GM23338 (cell line): ENCODE data around the gene PLEKHA8. TPM values are rescaled to one million over a fixed set of nuclear protein-coding genes. Genes with fewer than 3 reads are reported as not detected.

Experiments
- ATAC-seq: fragments of 200-7000 bp; cut with Tn5 transposase; 3 replicates; pipeline ENCODE4 v1.9.1; 2020
- DNase-seq: peaks from one replicate; pipeline ENCODE4 v3.0.0-alpha.2; 2015; ENCODE audit warnings: low spot score
- H2AFZ ChIP-seq: fragments of 200-600 bp; sonication (generic); 2 replicates; pipeline ENCODE4 v1.8.0; 2016; ENCODE audit warnings: antibody characterized with exemption, mild to moderate bottlenecking, moderate library complexity
- H3F3A ChIP-seq: fragments of 200-600 bp; sonication (generic); replicated peaks from 2 replicates; pipeline ENCODE4 v1.8.0; 2017; ENCODE audit warnings: antibody characterized with exemption, mixed run types, low read depth
- H3K27ac ChIP-seq: fragments of 200-600 bp; sonication (generic); 2 replicates; pipeline ENCODE4 v1.6.1; 2016; ENCODE audit warnings: low read depth
- H3K27me3 ChIP-seq: fragments of 200-600 bp; sonication (generic); 2 replicates; pipeline ENCODE4 v1.8.0; 2016; ENCODE audit warnings: mild to moderate bottlenecking, mixed run types, moderate library complexity; ENCODE audit not compliant: insufficient read depth
- H3K36me3 ChIP-seq: fragments of 200-600 bp; sonication (generic); 2 replicates; pipeline ENCODE4 v1.8.0; 2016; ENCODE audit warnings: mild to moderate bottlenecking; ENCODE audit not compliant: insufficient read depth
- H3K4me1 ChIP-seq: fragments of 200-600 bp; sonication (generic); 2 replicates; pipeline ENCODE4 v1.8.0; 2016; ENCODE audit warnings: mild to moderate bottlenecking, moderate library complexity; ENCODE audit not compliant: insufficient read depth
- H3K4me2 ChIP-seq: fragments of 200-600 bp; sonication (generic); 2 replicates; pipeline ENCODE4 v1.7.1; 2017; ENCODE audit warnings: mixed run types
- H3K4me3 ChIP-seq: fragments of 200-600 bp; sonication (generic); 2 replicates; pipeline ENCODE4 v1.6.1; 2016; ENCODE audit warnings: mixed run types
- H3K79me2 ChIP-seq: fragments of 200-600 bp; sonication (generic); replicated peaks from 2 replicates; pipeline ENCODE4 v1.8.0; 2017; ENCODE audit warnings: mild to moderate bottlenecking; ENCODE audit not compliant: insufficient read depth
- H3K9me2 ChIP-seq: fragments of 200-600 bp; sonication (generic); 2 replicates; pipeline ENCODE4 v1.8.0; 2017; ENCODE audit not compliant: insufficient read depth
- H4K20me1 ChIP-seq: fragments of 200-600 bp; sonication (generic); replicated peaks from 2 replicates; pipeline ENCODE4 v1.8.0; 2017; ENCODE audit warnings: mild to moderate bottlenecking; ENCODE audit not compliant: insufficient read depth
- H3K27ac Mint-ChIP-seq: 2 replicates; pipeline ENCODE4 v1.8.0; 2020; ENCODE audit warnings: inconsistent platforms, mild to moderate bottlenecking, moderate library complexity, mixed read lengths
- H3K27me3 Mint-ChIP-seq: 3 replicates; pipeline ENCODE4 v1.8.0; 2022; ENCODE audit warnings: low read depth, mild to moderate bottlenecking, moderate library complexity, mixed read lengths, inconsistent platforms; ENCODE audit not compliant: insufficient read depth, poor library complexity
- H3K36me3 Mint-ChIP-seq: 3 replicates; pipeline ENCODE4 v1.8.0; 2021; ENCODE audit warnings: low read depth, mild to moderate bottlenecking, inconsistent platforms, moderate library complexity, mixed read lengths
- H3K4me1 Mint-ChIP-seq: 3 replicates; pipeline ENCODE4 v1.8.0; 2020; ENCODE audit warnings: mild to moderate bottlenecking, inconsistent platforms, mixed read lengths
- H3K4me3 Mint-ChIP-seq: 3 replicates; pipeline ENCODE4 v1.8.0; 2021; ENCODE audit warnings: moderate library complexity, mild to moderate bottlenecking, inconsistent platforms, mixed read lengths
- H3K9me3 Mint-ChIP-seq: 3 replicates; pipeline ENCODE4 v1.8.0; 2020; ENCODE audit warnings: moderate library complexity, mild to moderate bottlenecking, inconsistent platforms, mixed read lengths
- CREB1 ChIP-seq: fragments of 250-450 bp; sonication (Bioruptor Pico); IDR thresholded peaks from 2 replicates; pipeline ENCODE4 v1.5.0; 2020; ENCODE audit warnings: low read depth, mild to moderate bottlenecking, moderate library complexity
- EZH2phosphoT487 ChIP-seq: fragments of 200-600 bp; sonication (generic); IDR thresholded peaks from one replicate; pipeline ENCODE4 v1.8.1; 2018; ENCODE audit warnings: antibody characterized with exemption; ENCODE audit not compliant: unreplicated experiment
- POLR2AphosphoS5 ChIP-seq: IDR thresholded peaks from 2 replicates; pipeline ENCODE4 v1.6.1; 2016; ENCODE audit warnings: antibody characterized with exemption, low read depth
- ZNF114 ChIP-seq: fragments of 250-450 bp; sonication (Bioruptor Pico); IDR thresholded peaks from 2 replicates; pipeline ENCODE4 v1.5.0; 2020; ENCODE audit warnings: mild to moderate bottlenecking, moderate library complexity
- long read RNA-seq: library from polyadenylated mRNA; unstranded; transcript quantifications from one replicate; pipeline ENCODE4 v2.0.0, GENCODE V29; 2020; ENCODE audit not compliant: unreplicated experiment
- polyA plus RNA-seq: library from polyadenylated mRNA; unstranded; fragments of >200 nt; fragmentation: Nextera tagmentation; extraction: Ambion mirVana; gene quantifications from 2 replicates; pipeline ENCODE4 v1.2.1, GENCODE V29; 2016
- total RNA-seq: library from RNA; depleted of rRNA; stranded (reverse); fragments of >200 nt; shearing (Covaris generic); gene quantifications from 2 replicates; pipeline ENCODE4 v1.2.3, GENCODE V29; 2014; rRNA removed
- TF ChIP-seq, protein P1 (sequence below): IDR thresholded peaks from 2 replicates; pipeline ENCODE4 v1.6.1; 2016; ENCODE audit warnings: antibody characterized with exemption
- TF ChIP-seq, protein P2 (sequence below), 2 experiments: fragments of 200-600 bp in 1 of 2; sonication (generic) in 1 of 2; conservative IDR thresholded peaks; 2 replicates each; pipeline versions ENCODE4 v1.5.1 to v1.6.1; 2016 to 2017; ENCODE audit warnings: antibody characterized with exemption in 2 of 2, low read depth in 2 of 2, mild to moderate bottlenecking in 2 of 2, moderate library complexity in 1 of 2
- TF ChIP-seq, protein P3 (sequence below): IDR thresholded peaks from one replicate; pipeline ENCODE4 v1.6.1; 2018; ENCODE audit warnings: antibody characterized with exemption; ENCODE audit not compliant: unreplicated experiment

The PLEKHA8 gene, protein sequence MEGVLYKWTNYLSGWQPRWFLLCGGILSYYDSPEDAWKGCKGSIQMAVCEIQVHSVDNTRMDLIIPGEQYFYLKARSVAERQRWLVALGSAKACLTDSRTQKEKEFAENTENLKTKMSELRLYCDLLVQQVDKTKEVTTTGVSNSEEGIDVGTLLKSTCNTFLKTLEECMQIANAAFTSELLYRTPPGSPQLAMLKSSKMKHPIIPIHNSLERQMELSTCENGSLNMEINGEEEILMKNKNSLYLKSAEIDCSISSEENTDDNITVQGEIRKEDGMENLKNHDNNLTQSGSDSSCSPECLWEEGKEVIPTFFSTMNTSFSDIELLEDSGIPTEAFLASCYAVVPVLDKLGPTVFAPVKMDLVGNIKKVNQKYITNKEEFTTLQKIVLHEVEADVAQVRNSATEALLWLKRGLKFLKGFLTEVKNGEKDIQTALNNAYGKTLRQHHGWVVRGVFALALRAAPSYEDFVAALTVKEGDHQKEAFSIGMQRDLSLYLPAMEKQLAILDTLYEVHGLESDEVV
- 36.9 and 44.9 TPM in 2 replicates for total RNA-seq
- polyA plus RNA-seq, result 10.2 and 11.6 TPM in 2 replicates
- long read RNA-seq, partial matches to known transcripts, result 4 of 7 reads
- long read RNA-seq, other reads (novel, unspliced or antisense), result 2 of 7 reads

DNA sequence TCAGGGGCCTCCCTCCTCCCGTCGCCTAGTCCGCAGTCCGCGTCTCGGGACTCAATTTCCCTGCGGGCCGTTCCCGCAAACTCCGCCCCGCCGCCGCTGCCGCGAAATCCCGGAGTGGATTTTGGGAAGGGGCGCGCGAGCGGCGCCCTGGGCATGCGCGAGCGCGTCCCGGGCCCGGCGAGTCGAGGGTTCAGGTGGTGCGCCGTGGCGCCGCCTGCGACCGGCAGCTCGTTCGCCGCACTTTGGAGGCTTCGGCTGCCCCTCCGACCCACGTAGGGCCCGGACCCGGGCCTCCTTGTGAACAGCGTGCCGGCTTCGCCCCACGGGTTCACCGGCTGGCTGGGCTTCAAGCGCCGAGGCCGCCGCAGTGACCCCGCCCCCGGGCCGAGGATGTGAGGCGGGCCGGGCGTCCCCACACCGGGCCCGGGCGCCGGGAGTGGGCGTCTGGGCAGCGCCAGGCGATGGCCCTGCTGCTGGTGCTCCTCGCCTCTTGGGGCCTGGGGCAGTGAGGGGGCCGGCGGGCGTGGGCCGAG lies at the start of gene PLEKHA8:
PLEKHA8 (plus strand) TSS at position 197 of the 533 bp plus-strand sequence. CDS start 351 bp downstream, outside the sequence.
- Mint-ChIP-seq H3K4me3 (no peak within 1 kb of the TSS; the same call in 2 of the 3 replicates), H3K27ac (peak within 1 kb of the TSS; percentile 89)

More for the DNA sequence above, at the start of gene PLEKHA8:
- Histone ChIP-seq H3K4me1 (peaks cover 34% of the 10 kb centered on the region), H3K27me3 (no peaks in the 10 kb centered on the region), H3K9me2 (no peaks in the 10 kb centered on the region), H3F3A (no peaks in the 10 kb centered on the region), H3K4me2 (peak within 1 kb of the TSS; percentile 88), H3K36me3 (no peaks in the 10 kb centered on the region), H2AFZ (peak within 1 kb of the TSS; percentile 54), H3K27ac (peak within 1 kb of the TSS; percentile 57; the same call in 1 of the 2 replicates), H3K79me2 (peaks cover 71% of the 10 kb centered on the region), H4K20me1 (peaks cover 24% of the 10 kb centered on the region), H3K4me3 (peak within 1 kb of the TSS; percentile 57)
- Mint-ChIP-seq H3K9me3 (no peaks in the 10 kb centered on the region), H3K27me3 (peaks cover 4% of the 10 kb centered on the region), H3K4me1 (peaks cover 19% of the 10 kb centered on the region), H3K36me3 (no peaks in the 10 kb centered on the region)
- TF ChIP-seq ZNF114 (CRISPR knock-in tag) (no peak), CREB1 (CRISPR knock-in tag) (peak; percentile 65), POLR2AphosphoS5 (peak; percentile 79), EZH2phosphoT487 (no peak)
- TF ChIP-seq, protein P1, sequence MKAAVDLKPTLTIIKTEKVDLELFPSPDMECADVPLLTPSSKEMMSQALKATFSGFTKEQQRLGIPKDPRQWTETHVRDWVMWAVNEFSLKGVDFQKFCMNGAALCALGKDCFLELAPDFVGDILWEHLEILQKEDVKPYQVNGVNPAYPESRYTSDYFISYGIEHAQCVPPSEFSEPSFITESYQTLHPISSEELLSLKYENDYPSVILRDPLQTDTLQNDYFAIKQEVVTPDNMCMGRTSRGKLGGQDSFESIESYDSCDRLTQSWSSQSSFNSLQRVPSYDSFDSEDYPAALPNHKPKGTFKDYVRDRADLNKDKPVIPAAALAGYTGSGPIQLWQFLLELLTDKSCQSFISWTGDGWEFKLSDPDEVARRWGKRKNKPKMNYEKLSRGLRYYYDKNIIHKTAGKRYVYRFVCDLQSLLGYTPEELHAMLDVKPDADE, result peak; percentile 90
- TF ChIP-seq, protein P2, sequence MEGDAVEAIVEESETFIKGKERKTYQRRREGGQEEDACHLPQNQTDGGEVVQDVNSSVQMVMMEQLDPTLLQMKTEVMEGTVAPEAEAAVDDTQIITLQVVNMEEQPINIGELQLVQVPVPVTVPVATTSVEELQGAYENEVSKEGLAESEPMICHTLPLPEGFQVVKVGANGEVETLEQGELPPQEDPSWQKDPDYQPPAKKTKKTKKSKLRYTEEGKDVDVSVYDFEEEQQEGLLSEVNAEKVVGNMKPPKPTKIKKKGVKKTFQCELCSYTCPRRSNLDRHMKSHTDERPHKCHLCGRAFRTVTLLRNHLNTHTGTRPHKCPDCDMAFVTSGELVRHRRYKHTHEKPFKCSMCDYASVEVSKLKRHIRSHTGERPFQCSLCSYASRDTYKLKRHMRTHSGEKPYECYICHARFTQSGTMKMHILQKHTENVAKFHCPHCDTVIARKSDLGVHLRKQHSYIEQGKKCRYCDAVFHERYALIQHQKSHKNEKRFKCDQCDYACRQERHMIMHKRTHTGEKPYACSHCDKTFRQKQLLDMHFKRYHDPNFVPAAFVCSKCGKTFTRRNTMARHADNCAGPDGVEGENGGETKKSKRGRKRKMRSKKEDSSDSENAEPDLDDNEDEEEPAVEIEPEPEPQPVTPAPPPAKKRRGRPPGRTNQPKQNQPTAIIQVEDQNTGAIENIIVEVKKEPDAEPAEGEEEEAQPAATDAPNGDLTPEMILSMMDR (conservative IDR thresholded peaks at IDR 0.05; ENCODE audit: low read depth in 2 of 2), result no peak
- TF ChIP-seq, protein P3, sequence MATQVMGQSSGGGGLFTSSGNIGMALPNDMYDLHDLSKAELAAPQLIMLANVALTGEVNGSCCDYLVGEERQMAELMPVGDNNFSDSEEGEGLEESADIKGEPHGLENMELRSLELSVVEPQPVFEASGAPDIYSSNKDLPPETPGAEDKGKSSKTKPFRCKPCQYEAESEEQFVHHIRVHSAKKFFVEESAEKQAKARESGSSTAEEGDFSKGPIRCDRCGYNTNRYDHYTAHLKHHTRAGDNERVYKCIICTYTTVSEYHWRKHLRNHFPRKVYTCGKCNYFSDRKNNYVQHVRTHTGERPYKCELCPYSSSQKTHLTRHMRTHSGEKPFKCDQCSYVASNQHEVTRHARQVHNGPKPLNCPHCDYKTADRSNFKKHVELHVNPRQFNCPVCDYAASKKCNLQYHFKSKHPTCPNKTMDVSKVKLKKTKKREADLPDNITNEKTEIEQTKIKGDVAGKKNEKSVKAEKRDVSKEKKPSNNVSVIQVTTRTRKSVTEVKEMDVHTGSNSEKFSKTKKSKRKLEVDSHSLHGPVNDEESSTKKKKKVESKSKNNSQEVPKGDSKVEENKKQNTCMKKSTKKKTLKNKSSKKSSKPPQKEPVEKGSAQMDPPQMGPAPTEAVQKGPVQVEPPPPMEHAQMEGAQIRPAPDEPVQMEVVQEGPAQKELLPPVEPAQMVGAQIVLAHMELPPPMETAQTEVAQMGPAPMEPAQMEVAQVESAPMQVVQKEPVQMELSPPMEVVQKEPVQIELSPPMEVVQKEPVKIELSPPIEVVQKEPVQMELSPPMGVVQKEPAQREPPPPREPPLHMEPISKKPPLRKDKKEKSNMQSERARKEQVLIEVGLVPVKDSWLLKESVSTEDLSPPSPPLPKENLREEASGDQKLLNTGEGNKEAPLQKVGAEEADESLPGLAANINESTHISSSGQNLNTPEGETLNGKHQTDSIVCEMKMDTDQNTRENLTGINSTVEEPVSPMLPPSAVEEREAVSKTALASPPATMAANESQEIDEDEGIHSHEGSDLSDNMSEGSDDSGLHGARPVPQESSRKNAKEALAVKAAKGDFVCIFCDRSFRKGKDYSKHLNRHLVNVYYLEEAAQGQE, result no peak
- peak; percentile 94 for DNase-seq
- peak; percentile 65 for ATAC-seq
